MCF 10A (cell line): ENCODE results near the gene RALGPS1. TPM values are rescaled to one million over a fixed set of nuclear protein-coding genes. Genes with fewer than 3 reads are reported as not detected.

Experiments used
- BruUV-seq: library from RNA; stranded (reverse); fragments of 400-500 nt; replicated peaks from 2 replicates; lab custom pipeline; 2021; lab: Mats Ljungman, UMichigan
- CTCF ChIA-PET: fragments of 300-600 bp; sonication (Branson Sonifier 250); formaldehyde crosslinking; extraction: SDS; loops from one replicate; lab custom pipeline; 2021; ENCODE audit warnings: antibody characterized with exemption, inconsistent platforms; lab: Yijun Ruan, JAX
- POLR2A ChIA-PET: fragments of 300-600, 350-650 bp; sonication (Branson Sonifier 250); formaldehyde crosslinking; extraction: SDS; loops from one replicate; lab custom pipeline; 2020; ENCODE audit warnings: antibody characterized with exemption, inconsistent platforms; lab: Yijun Ruan, JAX
- DNase-seq: peaks from one replicate; pipeline ENCODE4 v3.0.0-alpha.2; 2018; ENCODE audit not compliant: unreplicated experiment
- H3K27ac Mint-ChIP-seq: one replicate; pipeline ENCODE4 v1.8.0; 2022; ENCODE audit warnings: mild to moderate bottlenecking, low read depth, mixed read lengths; ENCODE audit not compliant: unreplicated experiment
- H3K27me3 Mint-ChIP-seq: one replicate; pipeline ENCODE4 v1.8.0; 2022; ENCODE audit warnings: mixed read lengths; ENCODE audit not compliant: insufficient read depth, unreplicated experiment
- H3K36me3 Mint-ChIP-seq: one replicate; pipeline ENCODE4 v1.8.0; 2022; ENCODE audit warnings: mild to moderate bottlenecking, moderate library complexity, mixed read lengths; ENCODE audit not compliant: insufficient read depth, unreplicated experiment
- H3K4me1 Mint-ChIP-seq: one replicate; pipeline ENCODE4 v1.8.0; 2022; ENCODE audit warnings: mixed read lengths; ENCODE audit not compliant: insufficient read depth, unreplicated experiment
- H3K4me3 Mint-ChIP-seq: one replicate; pipeline ENCODE4 v1.8.0; 2022; ENCODE audit warnings: mild to moderate bottlenecking, moderate library complexity, mixed read lengths; ENCODE audit not compliant: unreplicated experiment
- H3K9me3 Mint-ChIP-seq: one replicate; pipeline ENCODE4 v1.8.0; 2022; ENCODE audit warnings: mixed read lengths; ENCODE audit not compliant: unreplicated experiment
- CTCF ChIP-seq: fragments of 200-600 bp; IDR thresholded peaks from one replicate; pipeline ENCODE4 v1.8.0; 2022; ENCODE audit warnings: antibody characterized with exemption, mild to moderate bottlenecking; ENCODE audit not compliant: unreplicated experiment
- intact Hi-C: fragments of 100-400 bp; cut with micrococcal nuclease; formaldehyde crosslinking; loops from 2 replicates; pipeline ENCODE4 v1.14.1; 2022
- total RNA-seq: library from RNA; stranded (reverse); gene quantifications from 2 replicates; pipeline ENCODE4 v1.2.3, GENCODE V29; 2022

Gene RALGPS1
- total RNA-seq, 1 experiment from 2014 or later, result 2.4 TPM

- CTCF ChIA-PET, result no interaction called here
- Mint-ChIP-seq H3K9me3 (no peaks in the 10 kb centered on the region), H3K27me3 (no peaks in the 10 kb centered on the region), H3K4me3 (no peak overlapping the region), H3K4me1 (no peaks in the 10 kb centered on the region), H3K36me3 (no peaks in the 10 kb centered on the region), H3K27ac (no peak overlapping the region)
- TF ChIP-seq CTCF, result no peak
- DNase-seq, result no peak
- BruUV-seq, result no TSS peak
- intact Hi-C loops, result no loop called here
- POLR2A ChIA-PET, result no interaction called here
Measured at GRCh38 chr9:127081250-127082185, 166.9 kb downstream of the RALGPS1 start.

DNA sequence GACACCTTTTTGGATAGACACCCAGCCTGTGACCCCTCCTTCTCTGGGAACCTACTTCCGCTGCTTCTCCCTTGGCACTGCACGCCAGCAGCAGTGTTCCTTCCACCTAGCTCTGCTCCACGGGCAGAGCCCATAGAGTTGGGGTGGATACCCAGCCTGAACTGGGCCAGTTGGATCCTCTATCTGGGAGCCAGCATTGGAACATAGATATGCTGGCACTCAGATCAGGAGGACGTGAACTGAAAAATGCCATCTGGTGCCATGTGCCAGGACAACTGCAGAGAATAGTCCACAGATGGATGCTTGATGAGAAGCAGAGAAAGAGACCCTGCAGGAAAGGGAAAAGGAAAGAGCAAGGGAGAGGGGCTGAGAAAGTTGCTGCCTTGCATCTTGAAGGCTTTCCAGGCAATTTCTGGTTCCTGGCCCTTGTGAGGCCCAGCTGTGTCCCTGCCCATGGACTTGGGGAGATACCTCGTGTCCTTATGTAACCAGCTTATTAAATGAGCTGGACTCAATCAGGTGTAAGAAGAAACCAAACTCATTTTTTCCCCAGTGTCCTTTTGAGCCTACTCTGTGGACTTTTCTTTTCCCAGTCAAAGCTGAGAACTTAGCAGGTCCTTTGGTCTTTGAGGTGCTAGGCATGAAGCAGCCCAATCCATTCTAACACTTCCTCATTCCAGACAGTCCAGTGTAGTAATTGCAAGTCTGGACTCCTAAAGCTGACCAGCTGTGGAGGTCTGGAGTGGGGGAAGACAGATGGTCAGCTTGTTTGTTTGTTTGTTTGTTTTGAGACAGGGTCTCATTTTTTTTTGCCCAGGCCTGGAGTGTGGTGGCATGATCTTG, 168.8 kb downstream of the RALGPS1 start:
- BruUV-seq, result no TSS peak
- no peak for DNase-seq
- no peaks in the 10 kb centered on the region for H3K36me3 Mint-ChIP-seq
- TF ChIP-seq CTCF, result no peak
- H3K9me3 Mint-ChIP-seq, result no peaks in the 10 kb centered on the region
- H3K4me3 Mint-ChIP-seq, result no peak overlapping the region
- ChIA-PET POLR2A (no interaction called here), CTCF (interaction anchor here (0.6 to 1.4 kb wide), 4 partner anchors 26 to 111 kb away, joined by 3 read pairs; no protein-coding TSS in a partner anchor)
- H3K27ac Mint-ChIP-seq, result no peak overlapping the region
- H3K27me3 Mint-ChIP-seq, result no peaks in the 10 kb centered on the region
- H3K4me1 Mint-ChIP-seq, result no peaks in the 10 kb centered on the region
- intact Hi-C loops, result no loop called here

DNA sequence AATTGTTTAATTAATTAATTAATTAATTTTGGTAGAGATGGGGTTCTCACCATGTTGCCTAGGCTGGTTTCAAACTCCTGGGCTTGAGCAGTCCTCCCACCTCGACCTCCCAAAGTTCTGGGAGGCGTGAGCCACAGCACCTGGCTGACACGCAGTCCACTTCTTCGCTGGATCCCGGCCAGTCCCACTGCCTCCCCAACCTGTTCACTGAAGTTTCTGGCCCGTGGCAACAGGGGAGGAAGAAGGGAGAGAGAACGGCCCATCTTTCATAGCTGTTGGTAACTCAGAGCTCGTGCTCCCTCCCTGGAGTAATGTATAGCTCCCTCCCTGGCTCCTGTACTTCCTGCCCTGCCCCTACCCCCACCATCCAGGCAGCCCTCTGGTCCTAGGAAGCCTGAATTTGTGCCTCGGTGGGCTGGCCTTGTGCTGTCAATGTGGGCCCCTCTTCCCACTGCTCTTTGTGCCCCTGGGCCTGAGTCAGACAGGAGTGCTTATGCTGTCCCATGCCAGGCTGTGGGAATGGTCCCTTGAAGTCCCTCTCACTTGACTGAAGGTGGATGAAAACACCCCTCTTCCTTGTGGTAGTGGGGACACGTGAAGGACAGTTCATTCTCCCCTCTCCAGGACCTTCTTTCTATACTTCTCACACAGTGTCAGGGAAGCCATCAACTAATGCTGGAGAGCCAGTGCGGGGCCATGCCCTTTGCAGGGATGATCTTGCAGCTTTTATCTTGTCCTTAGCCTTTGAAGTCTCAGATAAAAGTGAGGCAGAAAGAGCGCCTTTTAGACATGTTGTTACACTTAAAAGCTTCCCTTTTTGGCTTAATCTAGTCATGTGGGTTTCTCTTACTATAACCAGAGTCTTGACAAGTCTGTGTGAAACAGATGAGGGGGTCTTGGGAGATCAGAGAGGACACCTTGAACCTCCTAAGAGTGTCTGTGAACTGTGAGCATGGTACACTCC, 169.8 kb downstream of the RALGPS1 start:
- TF ChIP-seq CTCF, result no peak
- no TSS peak for BruUV-seq
- Mint-ChIP-seq H3K4me3 (no peak overlapping the region), H3K27me3 (no peaks in the 10 kb centered on the region), H3K4me1 (no peaks in the 10 kb centered on the region), H3K36me3 (no peaks in the 10 kb centered on the region), H3K27ac (no peak overlapping the region), H3K9me3 (no peaks in the 10 kb centered on the region)
- CTCF ChIA-PET, result interaction anchor here (0.6 to 1.4 kb wide), 3 partner anchors 27 to 949 kb away, joined by 3 read pairs; no protein-coding TSS in a partner anchor
- no peak for DNase-seq
- POLR2A ChIA-PET, result no interaction called here
- intact Hi-C loops, result no loop called here
